ENCODE results near the gene GALNT13.

The GALNT13 gene

DNA sequence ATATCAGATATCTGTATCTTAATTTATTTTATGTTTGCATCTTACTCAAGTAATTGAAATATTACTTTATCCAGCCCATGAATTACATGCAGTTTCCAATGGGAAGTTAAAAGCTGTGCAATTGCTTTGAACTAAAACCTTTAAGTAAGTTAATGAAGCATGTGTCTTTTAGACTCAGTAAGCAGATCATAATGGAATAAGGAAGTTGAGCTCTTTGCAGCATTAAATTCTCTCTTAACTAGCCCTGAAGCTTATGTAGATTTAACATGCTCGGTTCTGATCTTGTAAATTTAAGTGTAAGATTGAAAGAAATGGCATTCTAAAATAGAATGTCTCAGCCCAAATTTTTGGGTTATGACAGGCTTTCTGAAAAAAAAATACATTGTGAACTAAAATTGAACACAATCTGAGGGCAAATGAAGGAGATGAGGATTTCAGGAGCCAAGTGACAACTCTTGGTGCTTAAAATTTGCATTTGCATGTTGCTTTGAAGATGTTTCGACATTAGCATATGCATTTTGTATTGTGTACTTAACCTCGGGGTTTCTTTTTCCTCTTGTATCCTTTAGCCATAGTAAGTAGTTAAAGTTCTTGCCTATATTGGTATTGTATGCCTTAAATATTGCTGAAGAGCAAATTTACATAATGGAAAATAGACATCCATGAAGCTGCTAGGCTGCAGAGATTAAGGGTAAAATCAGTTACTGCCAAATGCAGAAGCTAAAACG, 529.0 kb downstream of the GALNT13 start:
- ChIA-PET POLR2A (no interaction called here), CTCF (no interaction called here)
- H3K4me3 ChIP-seq (ENCODE audit: low read depth, low read length), result no peak overlapping the region
- DNase-seq (ENCODE audit: low read depth, low spot score), result no peak
- TF ChIP-seq, protein P1, sequence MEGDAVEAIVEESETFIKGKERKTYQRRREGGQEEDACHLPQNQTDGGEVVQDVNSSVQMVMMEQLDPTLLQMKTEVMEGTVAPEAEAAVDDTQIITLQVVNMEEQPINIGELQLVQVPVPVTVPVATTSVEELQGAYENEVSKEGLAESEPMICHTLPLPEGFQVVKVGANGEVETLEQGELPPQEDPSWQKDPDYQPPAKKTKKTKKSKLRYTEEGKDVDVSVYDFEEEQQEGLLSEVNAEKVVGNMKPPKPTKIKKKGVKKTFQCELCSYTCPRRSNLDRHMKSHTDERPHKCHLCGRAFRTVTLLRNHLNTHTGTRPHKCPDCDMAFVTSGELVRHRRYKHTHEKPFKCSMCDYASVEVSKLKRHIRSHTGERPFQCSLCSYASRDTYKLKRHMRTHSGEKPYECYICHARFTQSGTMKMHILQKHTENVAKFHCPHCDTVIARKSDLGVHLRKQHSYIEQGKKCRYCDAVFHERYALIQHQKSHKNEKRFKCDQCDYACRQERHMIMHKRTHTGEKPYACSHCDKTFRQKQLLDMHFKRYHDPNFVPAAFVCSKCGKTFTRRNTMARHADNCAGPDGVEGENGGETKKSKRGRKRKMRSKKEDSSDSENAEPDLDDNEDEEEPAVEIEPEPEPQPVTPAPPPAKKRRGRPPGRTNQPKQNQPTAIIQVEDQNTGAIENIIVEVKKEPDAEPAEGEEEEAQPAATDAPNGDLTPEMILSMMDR (IDR thresholded peaks at IDR 0.05; ENCODE audit: insufficient read depth, low read length, missing control alignments), result no peak

DNA sequence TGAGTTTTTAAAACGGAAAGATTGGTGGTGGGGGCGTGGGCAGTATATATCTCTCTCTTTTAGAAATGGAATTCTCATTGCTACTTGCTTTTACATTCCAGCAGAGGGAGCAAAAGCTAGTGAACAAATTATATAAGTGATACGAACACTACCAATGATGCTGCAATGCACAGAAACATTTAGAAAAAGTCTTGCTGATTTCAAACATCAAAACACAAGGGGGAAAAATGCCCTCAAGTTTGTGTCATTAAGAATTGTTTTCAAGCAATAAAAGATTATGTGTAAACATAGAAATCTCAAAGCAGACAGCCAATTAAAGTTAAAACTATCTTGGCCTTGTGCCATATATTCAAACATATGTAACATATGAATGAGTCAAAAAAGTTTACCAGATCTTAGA, 530.5 kb downstream of the GALNT13 start:
- DNase-seq (ENCODE audit: low read depth, low spot score), result no peak
- TF ChIP-seq, protein P1 (IDR thresholded peaks at IDR 0.05; ENCODE audit: insufficient read depth, low read length, missing control alignments), result no peak
- CTCF ChIA-PET, result no interaction called here
- H3K4me3 ChIP-seq (ENCODE audit: low read depth, low read length), result no peak overlapping the region
- POLR2A ChIA-PET, result no interaction called here

DNA sequence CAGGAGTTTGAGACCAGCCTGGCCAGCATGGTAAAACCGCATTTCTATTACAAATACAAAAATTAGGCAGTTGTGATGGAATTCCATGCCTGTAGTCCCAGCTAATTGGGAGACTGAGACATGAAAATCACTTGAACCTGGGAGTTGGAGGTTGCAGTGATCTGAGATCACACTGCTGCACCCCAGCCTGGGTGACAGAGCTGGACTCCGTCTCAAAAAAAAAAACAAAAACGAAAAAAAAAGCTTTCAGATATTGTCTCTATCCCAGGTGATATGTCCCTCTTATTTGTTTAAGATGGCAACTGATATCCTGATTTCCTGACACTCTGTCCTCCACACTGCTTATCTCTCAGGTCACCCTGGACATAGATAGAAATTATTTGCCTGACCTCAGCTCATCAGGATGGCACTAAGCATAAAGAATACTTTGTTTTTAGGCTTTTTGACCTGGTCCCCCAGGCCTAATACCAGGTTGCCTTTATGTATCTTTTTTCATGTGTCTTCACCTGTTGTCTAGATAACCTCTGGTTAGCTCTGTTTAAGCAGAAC, 531.6 kb downstream of the GALNT13 start:
- CTCF ChIA-PET, result no interaction called here
- DNase-seq (ENCODE audit: low read depth, low spot score), result no peak
- POLR2A ChIA-PET, result no interaction called here
- TF ChIP-seq, protein P1 (IDR thresholded peaks at IDR 0.05; ENCODE audit: insufficient read depth, low read length, missing control alignments), result no peak
- no peak overlapping the region for H3K4me3 ChIP-seq (ENCODE audit: low read depth, low read length)

DNA sequence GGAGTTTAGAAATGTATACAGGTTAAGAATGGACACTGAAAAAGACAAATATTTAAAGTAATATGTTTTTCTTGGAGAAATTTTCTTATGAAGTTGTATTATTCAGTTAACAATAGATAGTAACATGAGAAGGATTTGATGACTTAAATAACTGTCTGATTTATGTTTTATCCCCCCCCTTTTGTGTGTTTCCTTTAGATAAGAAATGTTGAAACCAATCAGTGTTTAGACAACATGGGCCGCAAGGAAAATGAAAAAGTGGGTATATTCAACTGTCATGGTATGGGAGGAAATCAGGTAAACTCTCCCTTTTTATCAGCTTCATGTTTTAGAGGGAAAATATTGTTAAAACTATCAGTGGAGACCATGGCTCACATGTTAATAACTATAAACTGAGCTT, 537.1 kb downstream of the GALNT13 start:
- ChIA-PET POLR2A (no interaction called here), CTCF (no interaction called here)
- TF ChIP-seq, protein P1 (IDR thresholded peaks at IDR 0.05; ENCODE audit: insufficient read depth, low read length, missing control alignments), result no peak
- H3K4me3 ChIP-seq (ENCODE audit: low read depth, low read length), result no peak overlapping the region
- DNase-seq (ENCODE audit: low read depth, low spot score), result no peak

DNA sequence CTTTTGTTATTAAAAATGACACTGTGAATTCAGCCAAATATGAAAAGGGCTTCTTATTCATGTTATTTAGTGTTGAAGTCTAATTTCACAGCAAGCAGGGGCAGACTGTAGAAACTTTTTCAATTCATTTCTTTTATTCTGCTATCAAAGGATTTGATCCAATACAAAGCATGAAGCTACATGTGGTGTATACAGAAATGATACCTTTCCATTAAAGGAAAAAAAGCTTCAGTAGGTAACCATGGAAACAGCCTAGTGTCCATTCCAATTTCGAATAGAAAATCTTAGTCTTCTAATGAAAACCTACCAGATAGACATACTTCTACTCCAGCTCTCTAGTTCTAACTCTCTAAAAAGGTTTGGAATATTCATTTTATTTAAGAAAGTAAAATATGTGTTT, 550.5 kb downstream of the GALNT13 start:
- CTCF ChIA-PET, result no interaction called here
- POLR2A ChIA-PET, result no interaction called here
- no peak overlapping the region for H3K4me3 ChIP-seq (ENCODE audit: low read depth, low read length)
- no peak for DNase-seq (ENCODE audit: low read depth, low spot score)
- TF ChIP-seq, protein P1 (IDR thresholded peaks at IDR 0.05; ENCODE audit: insufficient read depth, low read length, missing control alignments), result no peak

DNA sequence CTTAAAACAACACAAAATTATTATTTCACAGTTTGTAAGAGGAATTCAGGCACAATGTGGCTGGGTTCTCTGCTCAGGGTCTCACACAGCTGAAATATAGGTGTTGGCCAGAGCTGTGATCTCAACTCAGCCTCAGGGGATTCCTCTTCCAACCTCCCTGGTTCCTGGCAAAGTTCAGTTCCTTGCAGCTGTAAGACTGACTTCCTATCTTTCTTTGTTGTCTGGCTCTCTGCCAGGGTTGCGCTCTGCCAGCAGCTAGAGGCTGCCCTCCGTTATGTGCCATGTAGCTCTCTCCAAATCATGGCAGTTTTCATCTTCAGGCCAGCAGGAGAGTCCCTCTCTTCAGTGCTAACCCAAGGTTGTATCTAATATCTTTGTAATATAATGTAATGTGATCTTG, 554.3 kb downstream of the GALNT13 start:
- DNase-seq (ENCODE audit: low read depth, low spot score), result no peak
- TF ChIP-seq, protein P1 (IDR thresholded peaks at IDR 0.05; ENCODE audit: insufficient read depth, low read length, missing control alignments), result no peak
- CTCF ChIA-PET, result no interaction called here

More for the DNA sequence above, 554.3 kb downstream of the GALNT13 start:
- POLR2A ChIA-PET, result no interaction called here
- no peak overlapping the region for H3K4me3 ChIP-seq (ENCODE audit: low read depth, low read length)
